ENCODE results near the gene DEFB127. TPM values are rescaled to one million over a fixed set of nuclear protein-coding genes. Genes with fewer than 3 reads are reported as not detected.
"Not testable (repeated sequence)": the region's sequence is repeated elsewhere in the genome, so short reads cannot be mapped to it uniquely, and the experiment has no call there.

The DEFB127 gene, protein sequence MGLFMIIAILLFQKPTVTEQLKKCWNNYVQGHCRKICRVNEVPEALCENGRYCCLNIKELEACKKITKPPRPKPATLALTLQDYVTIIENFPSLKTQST
- total RNA-seq, result not detected

DNA sequence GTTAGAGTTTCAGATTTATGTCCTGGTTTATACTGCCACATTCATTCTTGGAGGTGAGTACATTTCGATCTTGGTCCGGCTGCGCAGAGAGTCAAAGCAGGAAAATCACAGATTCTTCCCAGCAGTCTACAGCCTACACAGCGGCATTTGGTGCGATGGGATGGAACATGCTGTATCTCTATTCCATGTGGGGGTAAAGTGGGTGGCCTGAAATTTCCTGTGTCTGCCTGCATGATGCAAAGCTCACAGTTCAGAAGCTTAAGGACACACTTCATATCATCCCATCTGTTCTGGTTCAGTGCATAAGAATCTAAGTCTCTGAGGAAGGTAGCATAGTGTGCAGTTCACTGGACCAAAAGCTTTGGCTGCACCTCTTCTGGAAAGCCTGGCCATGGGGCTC, at the start of gene DEFB127:
Gene DEFB127, plus strand, starts transcription at position 301 of the 400 bp plus-strand sequence. Its CDS starts 91 bp downstream, at position 392.
- H3K4me1 ChIP-seq, result no peaks in the 10 kb centered on the region
- no peak within 1 kb of the TSS for H3K4me3 ChIP-seq
- H3K27ac ChIP-seq, result no peak within 1 kb of the TSS
- no peaks in the 10 kb centered on the region for H3K36me3 ChIP-seq
- no peak for DNase-seq
- H3K9me3 ChIP-seq, result no peaks in the 10 kb centered on the region
- no peaks in the 10 kb centered on the region for H3K27me3 ChIP-seq
- TF ChIP-seq POLR2A (IDR thresholded peaks at IDR 0.05), result no peak
- TF ChIP-seq, protein P1, sequence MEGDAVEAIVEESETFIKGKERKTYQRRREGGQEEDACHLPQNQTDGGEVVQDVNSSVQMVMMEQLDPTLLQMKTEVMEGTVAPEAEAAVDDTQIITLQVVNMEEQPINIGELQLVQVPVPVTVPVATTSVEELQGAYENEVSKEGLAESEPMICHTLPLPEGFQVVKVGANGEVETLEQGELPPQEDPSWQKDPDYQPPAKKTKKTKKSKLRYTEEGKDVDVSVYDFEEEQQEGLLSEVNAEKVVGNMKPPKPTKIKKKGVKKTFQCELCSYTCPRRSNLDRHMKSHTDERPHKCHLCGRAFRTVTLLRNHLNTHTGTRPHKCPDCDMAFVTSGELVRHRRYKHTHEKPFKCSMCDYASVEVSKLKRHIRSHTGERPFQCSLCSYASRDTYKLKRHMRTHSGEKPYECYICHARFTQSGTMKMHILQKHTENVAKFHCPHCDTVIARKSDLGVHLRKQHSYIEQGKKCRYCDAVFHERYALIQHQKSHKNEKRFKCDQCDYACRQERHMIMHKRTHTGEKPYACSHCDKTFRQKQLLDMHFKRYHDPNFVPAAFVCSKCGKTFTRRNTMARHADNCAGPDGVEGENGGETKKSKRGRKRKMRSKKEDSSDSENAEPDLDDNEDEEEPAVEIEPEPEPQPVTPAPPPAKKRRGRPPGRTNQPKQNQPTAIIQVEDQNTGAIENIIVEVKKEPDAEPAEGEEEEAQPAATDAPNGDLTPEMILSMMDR (IDR thresholded peaks at IDR 0.05), result no peak

DNA sequence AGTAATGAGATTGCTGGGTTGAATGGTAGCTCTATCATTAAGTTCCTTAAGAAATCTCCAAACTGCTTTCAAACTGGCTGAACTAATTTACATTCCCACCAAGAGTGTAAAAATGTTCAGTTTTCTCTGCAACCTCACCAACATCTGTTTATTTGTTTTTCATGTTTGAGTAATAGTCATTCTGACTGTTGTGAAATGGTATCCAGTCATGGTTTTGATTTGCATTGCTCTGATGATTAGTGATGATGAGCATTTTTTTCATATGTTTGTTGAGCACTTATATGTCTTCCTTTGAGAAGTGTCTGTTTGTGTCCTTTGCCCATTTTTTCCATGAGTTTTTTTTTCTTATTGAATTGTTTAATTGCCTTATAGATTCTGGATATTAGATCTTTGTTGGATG, 44.9 kb upstream of the DEFB127 start:
- no peaks in the 10 kb centered on the region for H3K9me3 ChIP-seq
- H3K27me3 ChIP-seq, result no peaks in the 10 kb centered on the region
- H3K36me3 ChIP-seq, result no peaks in the 10 kb centered on the region
- no peaks in the 10 kb centered on the region for H3K4me1 ChIP-seq
- TF ChIP-seq, protein P1 (IDR thresholded peaks at IDR 0.05), result no peak
- TF ChIP-seq POLR2A (IDR thresholded peaks at IDR 0.05), result no peak
- no peak overlapping the region for H3K27ac ChIP-seq
- H3K4me3 ChIP-seq, result no peak overlapping the region
- no peak for DNase-seq

DNA sequence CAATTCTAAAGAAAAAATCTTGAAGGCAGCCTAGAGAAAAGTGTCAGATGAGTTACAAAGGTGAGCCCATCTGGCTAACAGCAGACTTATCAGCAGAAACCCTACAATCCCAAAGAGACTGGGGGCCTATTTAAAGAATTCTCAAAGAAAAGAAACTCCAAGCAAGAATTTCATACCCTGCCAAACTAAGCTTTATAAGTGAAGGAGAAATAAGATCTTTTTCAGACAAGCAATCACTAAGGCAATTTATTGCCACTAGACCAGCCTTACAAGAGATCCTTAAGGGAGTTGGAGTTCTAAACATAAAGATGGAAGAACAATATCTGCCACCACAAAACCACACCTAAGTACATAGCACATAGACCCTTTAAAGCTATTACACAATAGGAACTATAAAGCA, 39.7 kb upstream of the DEFB127 start:
- Histone ChIP-seq H3K27me3 (no peaks in the 10 kb centered on the region), H3K4me1 (no peaks in the 10 kb centered on the region), H3K36me3 (no peaks in the 10 kb centered on the region), H3K4me3 (no peak overlapping the region), H3K27ac (no peak overlapping the region), H3K9me3 (no peaks in the 10 kb centered on the region)
- TF ChIP-seq, protein P1 (IDR thresholded peaks at IDR 0.05), result no peak
- TF ChIP-seq POLR2A (IDR thresholded peaks at IDR 0.05), result no peak
- DNase-seq, result no peak

DNA sequence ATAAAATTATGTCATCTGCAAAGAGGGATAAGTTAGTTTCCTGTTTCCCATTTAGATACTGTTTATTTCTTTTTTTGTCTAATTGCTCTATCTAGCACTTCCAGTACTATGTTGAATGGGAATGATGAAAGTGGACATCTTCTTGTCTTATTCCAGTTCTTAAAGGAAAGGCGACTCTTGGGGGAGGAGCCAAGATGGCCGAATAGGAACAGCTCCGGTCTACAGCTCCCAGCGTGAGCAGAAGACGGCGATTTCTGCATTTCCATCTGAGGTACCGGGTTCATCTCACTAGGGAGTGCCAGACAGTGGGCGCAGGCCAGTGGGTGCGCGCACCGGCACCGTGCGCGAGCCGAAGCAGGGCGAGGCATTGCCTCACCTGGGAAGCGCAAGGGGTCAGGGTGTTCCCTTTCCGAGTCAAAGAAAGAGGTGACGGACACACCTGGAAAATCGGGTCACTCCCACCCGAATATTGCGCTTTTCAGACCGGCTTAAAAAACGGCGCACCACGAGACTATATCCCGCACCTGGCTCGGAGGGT, 27.4 kb upstream of the DEFB127 start:
- H3K4me3 ChIP-seq, H3K27me3 ChIP-seq, H3K9me3 ChIP-seq, H3K27ac ChIP-seq, DNase-seq, H3K36me3 ChIP-seq, H3K4me1 ChIP-seq: not testable (repeated sequence)

DNA sequence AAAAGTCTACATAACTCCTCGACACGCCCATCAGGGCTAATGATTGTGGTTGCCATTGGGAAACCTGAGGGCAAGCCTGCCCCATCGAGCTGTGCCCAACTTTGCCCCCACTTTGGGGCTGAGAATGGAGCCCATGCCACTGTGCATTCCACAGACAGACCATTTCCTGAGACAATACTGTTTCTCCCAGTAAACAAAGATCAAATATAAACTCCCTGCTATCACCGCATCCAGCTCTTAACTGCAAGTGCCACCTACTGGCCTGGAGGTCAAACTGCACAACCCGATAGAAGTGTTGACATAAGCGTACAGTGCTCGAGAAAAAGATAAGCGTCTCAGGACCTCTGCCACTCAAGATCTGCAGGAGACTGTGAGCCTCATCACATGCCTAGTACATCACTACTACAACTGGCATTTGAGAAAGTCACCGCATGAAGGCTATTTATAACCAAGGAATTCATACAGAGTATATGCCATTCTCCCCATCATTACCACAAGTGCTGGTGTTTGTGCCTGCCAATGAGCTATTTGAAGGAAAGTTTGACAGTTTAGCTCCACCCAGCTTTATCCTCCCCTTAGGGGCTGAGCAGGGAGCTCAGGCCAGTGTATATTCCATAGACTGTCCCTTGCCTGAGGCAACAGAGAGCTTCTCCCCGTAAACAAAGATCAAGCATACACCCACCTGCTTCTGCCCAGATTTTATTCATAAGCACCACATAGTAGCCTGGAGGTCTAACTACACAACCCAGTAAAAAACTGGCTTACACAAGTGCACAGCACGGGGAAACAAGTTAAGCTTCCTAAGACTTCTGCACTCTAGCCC, 19.4 kb upstream of the DEFB127 start:
- H3K4me3 ChIP-seq, result no peak overlapping the region
- H3K9me3 ChIP-seq, result no peaks in the 10 kb centered on the region
- no peak for DNase-seq
- H3K27ac ChIP-seq, result no peak overlapping the region
- H3K4me1 ChIP-seq, result no peaks in the 10 kb centered on the region
- no peak for TF ChIP-seq POLR2A (IDR thresholded peaks at IDR 0.05)
- TF ChIP-seq, protein P1 (IDR thresholded peaks at IDR 0.05), result no peak
- no peaks in the 10 kb centered on the region for H3K27me3 ChIP-seq
- H3K36me3 ChIP-seq, result no peaks in the 10 kb centered on the region

DNA sequence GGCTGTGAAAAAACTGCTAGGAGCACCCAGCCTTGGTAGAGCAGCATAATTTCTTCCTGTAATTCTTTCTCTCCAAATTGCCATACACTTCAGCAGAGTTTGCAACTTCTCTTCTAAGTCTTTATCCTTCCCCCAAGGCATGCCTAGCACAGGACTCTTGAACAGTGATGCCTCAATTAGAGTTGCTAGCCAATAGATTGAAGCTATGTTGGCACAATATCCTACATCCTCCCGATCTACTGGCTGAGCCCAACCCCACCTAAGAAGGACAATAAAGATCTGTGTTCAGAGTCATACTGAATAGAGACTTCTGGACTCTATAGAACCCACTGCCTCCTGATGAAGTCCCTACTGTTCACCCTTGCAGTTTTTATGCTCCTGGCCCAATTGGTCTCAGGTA, 15.0 kb upstream of the DEFB127 start, which contains the start of gene DEFB126:
Gene DEFB126, plus strand, starts transcription at position 301 of the 400 bp plus-strand sequence. Its CDS starts 39 bp downstream, at position 340.
- Histone ChIP-seq H3K4me1 (no peaks in the 10 kb centered on the region), H3K27me3 (no peaks in the 10 kb centered on the region), H3K27ac (no peak within 1 kb of the TSS), H3K9me3 (no peaks in the 10 kb centered on the region), H3K36me3 (no peaks in the 10 kb centered on the region), H3K4me3 (no peak within 1 kb of the TSS)
- DNase-seq, result no peak
- TF ChIP-seq, protein P1 (IDR thresholded peaks at IDR 0.05), result no peak
- TF ChIP-seq POLR2A (IDR thresholded peaks at IDR 0.05), result no peak
